WTC11 (cell line): ENCODE data around the gene CBLB. TPM values are rescaled to one million over a fixed set of nuclear protein-coding genes. Genes with fewer than 3 reads are reported as not detected.

Experiments
- ATAC-seq: fragments of 200-7000 bp; cut with Tn5 transposase; 2 replicates; pipeline ENCODE4 v1.10.0; 2021; ENCODE audit warnings: mild to moderate bottlenecking, moderate library complexity
- CTCF ChIA-PET: fragments of 300-600 bp; sonication (Branson Sonifier 250); formaldehyde crosslinking; loops from one replicate; lab custom pipeline; 2021; ENCODE audit warnings: antibody characterized with exemption; lab: Charles Lee
- POLR2A ChIA-PET: fragments of 350-600 bp; sonication (Branson Sonifier 250); formaldehyde crosslinking; loops from one replicate; lab custom pipeline; 2021; ENCODE audit warnings: antibody characterized with exemption; lab: Charles Lee
- DNase-seq: peaks from one replicate; pipeline ENCODE4 v3.0.0; 2021; ENCODE audit warnings: low spot score
- H3K27ac Mint-ChIP-seq: 2 replicates; pipeline ENCODE4 v1.8.0; 2021; ENCODE audit warnings: mixed read lengths
- H3K27me3 Mint-ChIP-seq: 2 replicates; pipeline ENCODE4 v1.8.0; 2021; ENCODE audit warnings: low read depth, mild to moderate bottlenecking, moderate library complexity, mixed read lengths
- H3K36me3 Mint-ChIP-seq: 2 replicates; pipeline ENCODE4 v1.8.0; 2021; ENCODE audit warnings: mixed read lengths
- H3K4me1 Mint-ChIP-seq: 2 replicates; pipeline ENCODE4 v1.8.0; 2022; ENCODE audit warnings: mixed read lengths
- H3K4me3 Mint-ChIP-seq: 2 replicates; pipeline ENCODE4 v1.8.0; 2021; ENCODE audit warnings: mild to moderate bottlenecking, moderate library complexity, mixed read lengths
- H3K9me3 Mint-ChIP-seq: 2 replicates; pipeline ENCODE4 v1.8.0; 2021; ENCODE audit warnings: mixed read lengths
- FOXK1 ChIP-seq: sonication (generic); formaldehyde crosslinking; IDR thresholded peaks from 2 replicates; pipeline ENCODE4 v1.8.0; 2022; ENCODE audit warnings: mild to moderate bottlenecking, moderate library complexity, missing genetic modification reagents
- MXD4 ChIP-seq: fragments of 250-450 bp; sonication (Bioruptor Pico); IDR thresholded peaks from 2 replicates; pipeline ENCODE4 v1.8.0; 2021; ENCODE audit warnings: mild to moderate bottlenecking, moderate library complexity, borderline replicate concordance
- NFATC4 ChIP-seq: fragments of 250-450 bp; sonication (Bioruptor Pico); IDR thresholded peaks from 2 replicates; pipeline ENCODE4 v1.9.0; 2021; ENCODE audit warnings: mild to moderate bottlenecking
- NR1H2 ChIP-seq: sonication (generic); formaldehyde crosslinking; IDR thresholded peaks from 2 replicates; pipeline ENCODE4 v1.9.0; 2021; ENCODE audit warnings: mild to moderate bottlenecking, moderate library complexity, missing genetic modification reagents
- OVOL2 ChIP-seq: fragments of 250-450 bp; sonication (Bioruptor Pico); IDR thresholded peaks from 2 replicates; pipeline ENCODE4 v1.9.0; 2021; ENCODE audit warnings: mild to moderate bottlenecking, borderline replicate concordance
- SMAD3 ChIP-seq: sonication (generic); formaldehyde crosslinking; IDR thresholded peaks from 2 replicates; pipeline ENCODE4 v1.8.0; 2022; ENCODE audit warnings: missing genetic modification reagents, mild to moderate bottlenecking, borderline replicate concordance
- SOX15 ChIP-seq: fragments of 250-450 bp; sonication (Bioruptor Pico); IDR thresholded peaks from 2 replicates; pipeline ENCODE4 v1.9.0; 2021; ENCODE audit warnings: mild to moderate bottlenecking
- TCF7 ChIP-seq: sonication (generic); formaldehyde crosslinking; IDR thresholded peaks from 2 replicates; pipeline ENCODE4 v1.8.0; 2022; ENCODE audit warnings: mild to moderate bottlenecking, low read depth, missing genetic modification reagents, moderate library complexity
- ZNF138 ChIP-seq: sonication (generic); formaldehyde crosslinking; conservative IDR thresholded peaks from 2 replicates; pipeline ENCODE4 v1.8.1; 2022; ENCODE audit warnings: mild to moderate bottlenecking, moderate library complexity, missing genetic modification reagents
- ZNF671 ChIP-seq: fragments of 250-450 bp; sonication (Bioruptor Pico); IDR thresholded peaks from 2 replicates; pipeline ENCODE4 v1.8.0; 2021; ENCODE audit warnings: mild to moderate bottlenecking
- total RNA-seq: library from RNA; stranded (reverse); gene quantifications from 3 replicates; pipeline ENCODE4 v1.2.3, GENCODE V29; 2021
- TF ChIP-seq, protein P1 (sequence below): fragments of 200-600 bp; IDR thresholded peaks from 2 replicates; pipeline ENCODE4 v1.8.0; 2022; ENCODE audit warnings: antibody characterized with exemption
- TF ChIP-seq, protein P2 (sequence below): sonication (generic); formaldehyde crosslinking; IDR thresholded peaks from 2 replicates; pipeline ENCODE4 v1.8.0; 2022; ENCODE audit warnings: mild to moderate bottlenecking, missing genetic modification reagents
- TF ChIP-seq, protein P3 (sequence below): sonication (generic); formaldehyde crosslinking; IDR thresholded peaks from 2 replicates; pipeline ENCODE4 v1.8.0; 2022; ENCODE audit warnings: missing genetic modification reagents
- TF ChIP-seq, protein P4 (sequence below): sonication (generic); formaldehyde crosslinking; IDR thresholded peaks from 2 replicates; pipeline ENCODE4 v1.8.0; 2023; ENCODE audit warnings: missing genetic modification reagents, mild to moderate bottlenecking, borderline replicate concordance

Gene CBLB
- total RNA-seq, 1 experiment from 2014 or later: 19.8 TPM

DNA sequence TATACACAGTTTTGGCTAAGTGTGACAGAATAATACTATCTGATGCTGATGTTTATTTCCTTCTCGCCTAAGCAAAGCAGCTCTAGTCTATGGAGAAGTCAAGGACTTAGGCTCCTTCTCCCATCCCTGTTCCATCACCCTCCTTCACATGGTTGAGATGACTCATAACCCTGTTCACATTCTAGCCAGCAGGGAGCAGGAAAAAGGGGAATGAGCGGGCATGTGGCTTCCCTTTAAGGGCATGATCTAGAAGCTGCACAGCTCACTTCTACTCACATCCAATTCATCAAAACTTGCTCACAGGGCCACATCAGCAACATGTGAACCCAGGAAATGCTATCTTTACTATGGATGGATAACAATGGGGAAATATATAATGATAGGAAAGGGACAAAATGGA is 40.9 kb downstream of the CBLB start (continued):
- TF ChIP-seq, protein P1, sequence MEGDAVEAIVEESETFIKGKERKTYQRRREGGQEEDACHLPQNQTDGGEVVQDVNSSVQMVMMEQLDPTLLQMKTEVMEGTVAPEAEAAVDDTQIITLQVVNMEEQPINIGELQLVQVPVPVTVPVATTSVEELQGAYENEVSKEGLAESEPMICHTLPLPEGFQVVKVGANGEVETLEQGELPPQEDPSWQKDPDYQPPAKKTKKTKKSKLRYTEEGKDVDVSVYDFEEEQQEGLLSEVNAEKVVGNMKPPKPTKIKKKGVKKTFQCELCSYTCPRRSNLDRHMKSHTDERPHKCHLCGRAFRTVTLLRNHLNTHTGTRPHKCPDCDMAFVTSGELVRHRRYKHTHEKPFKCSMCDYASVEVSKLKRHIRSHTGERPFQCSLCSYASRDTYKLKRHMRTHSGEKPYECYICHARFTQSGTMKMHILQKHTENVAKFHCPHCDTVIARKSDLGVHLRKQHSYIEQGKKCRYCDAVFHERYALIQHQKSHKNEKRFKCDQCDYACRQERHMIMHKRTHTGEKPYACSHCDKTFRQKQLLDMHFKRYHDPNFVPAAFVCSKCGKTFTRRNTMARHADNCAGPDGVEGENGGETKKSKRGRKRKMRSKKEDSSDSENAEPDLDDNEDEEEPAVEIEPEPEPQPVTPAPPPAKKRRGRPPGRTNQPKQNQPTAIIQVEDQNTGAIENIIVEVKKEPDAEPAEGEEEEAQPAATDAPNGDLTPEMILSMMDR: no peak
- TF ChIP-seq NR1H2 (CRISPR knock-in tag) (no peak), MXD4 (CRISPR knock-in tag) (no peak), SMAD3 (CRISPR knock-in tag) (no peak), TCF7 (CRISPR knock-in tag) (no peak)

DNA sequence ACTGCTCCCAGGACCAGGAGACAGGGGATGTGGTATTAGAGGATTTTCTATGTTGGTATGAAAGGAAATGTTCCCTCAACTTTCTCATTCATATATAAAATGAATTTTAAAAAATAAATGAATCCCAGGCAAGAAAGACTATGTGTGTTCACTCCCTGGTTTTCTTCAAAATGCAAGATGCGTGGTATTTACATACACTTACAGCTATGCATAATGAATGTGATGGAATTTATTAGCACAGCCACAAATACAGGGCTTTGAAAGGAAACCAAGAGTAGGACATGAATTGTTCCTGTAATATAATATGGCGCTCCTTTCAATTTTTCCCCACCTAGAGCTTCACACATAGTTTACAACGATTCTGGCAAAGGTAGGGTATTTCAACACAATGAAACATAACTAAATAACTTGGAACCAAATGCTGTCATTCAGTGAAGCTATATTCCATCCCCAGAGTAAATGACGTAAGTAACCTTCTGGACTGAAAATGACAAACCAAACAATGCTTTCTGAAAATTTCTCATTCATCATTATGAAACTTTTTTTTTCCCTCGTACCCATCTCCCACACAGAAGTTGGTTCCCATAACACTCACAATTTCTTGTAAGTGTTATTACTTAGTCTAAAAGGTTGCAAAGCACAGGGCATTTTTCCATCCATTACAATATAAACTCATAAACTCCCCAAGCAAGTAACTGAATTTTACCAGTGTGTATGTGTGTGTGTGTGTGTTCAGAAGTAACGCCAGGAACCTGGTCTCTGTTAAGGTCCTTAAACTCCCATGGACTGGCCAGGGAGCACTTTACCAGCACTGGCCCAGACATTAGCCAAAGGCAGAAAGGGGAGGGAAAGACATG is 41.8 kb downstream of the CBLB start:
- TF ChIP-seq, protein P2, sequence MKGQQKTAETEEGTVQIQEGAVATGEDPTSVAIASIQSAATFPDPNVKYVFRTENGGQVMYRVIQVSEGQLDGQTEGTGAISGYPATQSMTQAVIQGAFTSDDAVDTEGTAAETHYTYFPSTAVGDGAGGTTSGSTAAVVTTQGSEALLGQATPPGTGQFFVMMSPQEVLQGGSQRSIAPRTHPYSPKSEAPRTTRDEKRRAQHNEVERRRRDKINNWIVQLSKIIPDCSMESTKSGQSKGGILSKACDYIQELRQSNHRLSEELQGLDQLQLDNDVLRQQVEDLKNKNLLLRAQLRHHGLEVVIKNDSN (CRISPR knock-in tag): no peak
- TF ChIP-seq, protein P3, sequence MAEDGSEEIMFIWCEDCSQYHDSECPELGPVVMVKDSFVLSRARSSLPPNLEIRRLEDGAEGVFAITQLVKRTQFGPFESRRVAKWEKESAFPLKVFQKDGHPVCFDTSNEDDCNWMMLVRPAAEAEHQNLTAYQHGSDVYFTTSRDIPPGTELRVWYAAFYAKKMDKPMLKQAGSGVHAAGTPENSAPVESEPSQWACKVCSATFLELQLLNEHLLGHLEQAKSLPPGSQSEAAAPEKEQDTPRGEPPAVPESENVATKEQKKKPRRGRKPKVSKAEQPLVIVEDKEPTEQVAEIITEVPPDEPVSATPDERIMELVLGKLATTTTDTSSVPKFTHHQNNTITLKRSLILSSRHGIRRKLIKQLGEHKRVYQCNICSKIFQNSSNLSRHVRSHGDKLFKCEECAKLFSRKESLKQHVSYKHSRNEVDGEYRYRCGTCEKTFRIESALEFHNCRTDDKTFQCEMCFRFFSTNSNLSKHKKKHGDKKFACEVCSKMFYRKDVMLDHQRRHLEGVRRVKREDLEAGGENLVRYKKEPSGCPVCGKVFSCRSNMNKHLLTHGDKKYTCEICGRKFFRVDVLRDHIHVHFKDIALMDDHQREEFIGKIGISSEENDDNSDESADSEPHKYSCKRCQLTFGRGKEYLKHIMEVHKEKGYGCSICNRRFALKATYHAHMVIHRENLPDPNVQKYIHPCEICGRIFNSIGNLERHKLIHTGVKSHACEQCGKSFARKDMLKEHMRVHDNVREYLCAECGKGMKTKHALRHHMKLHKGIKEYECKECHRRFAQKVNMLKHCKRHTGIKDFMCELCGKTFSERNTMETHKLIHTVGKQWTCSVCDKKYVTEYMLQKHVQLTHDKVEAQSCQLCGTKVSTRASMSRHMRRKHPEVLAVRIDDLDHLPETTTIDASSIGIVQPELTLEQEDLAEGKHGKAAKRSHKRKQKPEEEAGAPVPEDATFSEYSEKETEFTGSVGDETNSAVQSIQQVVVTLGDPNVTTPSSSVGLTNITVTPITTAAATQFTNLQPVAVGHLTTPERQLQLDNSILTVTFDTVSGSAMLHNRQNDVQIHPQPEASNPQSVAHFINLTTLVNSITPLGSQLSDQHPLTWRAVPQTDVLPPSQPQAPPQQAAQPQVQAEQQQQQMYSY: no peak
- no peak for TF ChIP-seq OVOL2 (CRISPR knock-in tag)
- TF ChIP-seq SOX15 (CRISPR knock-in tag): no peak
- TF ChIP-seq ZNF138 (CRISPR knock-in tag): no peak
- ATAC-seq (no peak), DNase-seq (no peak)
- Mint-ChIP-seq H3K27ac (no peak overlapping the region; the same call in 1 of the 2 replicates), H3K9me3 (no peaks in the 10 kb centered on the region), H3K4me1 (peaks cover 28% of the 10 kb centered on the region), H3K27me3 (no peaks in the 10 kb centered on the region), H3K4me3 (no peak overlapping the region), H3K36me3 (peaks cover 5% of the 10 kb centered on the region; the same call in 1 of the 2 replicates)
- ChIA-PET CTCF (no interaction called here), POLR2A (no interaction called here)

DNA sequence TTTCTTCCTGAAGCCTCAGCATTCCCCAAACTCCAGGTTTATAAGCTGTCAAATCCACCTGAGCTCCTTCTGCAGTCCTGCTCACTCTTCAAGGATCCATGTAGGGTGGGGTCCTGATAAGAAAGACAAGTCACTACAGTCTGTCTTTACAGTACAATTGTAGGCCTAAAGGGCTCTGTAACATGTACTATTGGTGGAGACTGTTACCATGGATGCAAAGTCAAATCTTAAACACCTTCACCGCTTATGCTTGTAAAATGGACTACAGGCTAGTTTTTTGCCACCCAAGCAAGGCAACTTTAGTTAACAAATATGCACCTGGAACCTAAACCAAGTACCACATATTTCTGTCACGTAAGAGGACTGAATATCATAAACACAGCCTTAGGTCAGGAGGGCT is 44.7 kb downstream of the CBLB start:
- Mint-ChIP-seq H3K4me1 (peaks cover 27% of the 10 kb centered on the region), H3K27me3 (no peaks in the 10 kb centered on the region), H3K9me3 (no peaks in the 10 kb centered on the region), H3K4me3 (no peak overlapping the region), H3K27ac (no peak overlapping the region), H3K36me3 (peaks cover 5% of the 10 kb centered on the region; the same call in 1 of the 2 replicates)
- ATAC-seq (no peak), DNase-seq (no peak)
- ChIA-PET CTCF (no interaction called here), POLR2A (no interaction called here)
- TF ChIP-seq OVOL2 (CRISPR knock-in tag) (no peak), NFATC4 (CRISPR knock-in tag) (no peak), FOXK1 (CRISPR knock-in tag) (no peak), ZNF671 (CRISPR knock-in tag) (no peak)
- TF ChIP-seq, protein P4, sequence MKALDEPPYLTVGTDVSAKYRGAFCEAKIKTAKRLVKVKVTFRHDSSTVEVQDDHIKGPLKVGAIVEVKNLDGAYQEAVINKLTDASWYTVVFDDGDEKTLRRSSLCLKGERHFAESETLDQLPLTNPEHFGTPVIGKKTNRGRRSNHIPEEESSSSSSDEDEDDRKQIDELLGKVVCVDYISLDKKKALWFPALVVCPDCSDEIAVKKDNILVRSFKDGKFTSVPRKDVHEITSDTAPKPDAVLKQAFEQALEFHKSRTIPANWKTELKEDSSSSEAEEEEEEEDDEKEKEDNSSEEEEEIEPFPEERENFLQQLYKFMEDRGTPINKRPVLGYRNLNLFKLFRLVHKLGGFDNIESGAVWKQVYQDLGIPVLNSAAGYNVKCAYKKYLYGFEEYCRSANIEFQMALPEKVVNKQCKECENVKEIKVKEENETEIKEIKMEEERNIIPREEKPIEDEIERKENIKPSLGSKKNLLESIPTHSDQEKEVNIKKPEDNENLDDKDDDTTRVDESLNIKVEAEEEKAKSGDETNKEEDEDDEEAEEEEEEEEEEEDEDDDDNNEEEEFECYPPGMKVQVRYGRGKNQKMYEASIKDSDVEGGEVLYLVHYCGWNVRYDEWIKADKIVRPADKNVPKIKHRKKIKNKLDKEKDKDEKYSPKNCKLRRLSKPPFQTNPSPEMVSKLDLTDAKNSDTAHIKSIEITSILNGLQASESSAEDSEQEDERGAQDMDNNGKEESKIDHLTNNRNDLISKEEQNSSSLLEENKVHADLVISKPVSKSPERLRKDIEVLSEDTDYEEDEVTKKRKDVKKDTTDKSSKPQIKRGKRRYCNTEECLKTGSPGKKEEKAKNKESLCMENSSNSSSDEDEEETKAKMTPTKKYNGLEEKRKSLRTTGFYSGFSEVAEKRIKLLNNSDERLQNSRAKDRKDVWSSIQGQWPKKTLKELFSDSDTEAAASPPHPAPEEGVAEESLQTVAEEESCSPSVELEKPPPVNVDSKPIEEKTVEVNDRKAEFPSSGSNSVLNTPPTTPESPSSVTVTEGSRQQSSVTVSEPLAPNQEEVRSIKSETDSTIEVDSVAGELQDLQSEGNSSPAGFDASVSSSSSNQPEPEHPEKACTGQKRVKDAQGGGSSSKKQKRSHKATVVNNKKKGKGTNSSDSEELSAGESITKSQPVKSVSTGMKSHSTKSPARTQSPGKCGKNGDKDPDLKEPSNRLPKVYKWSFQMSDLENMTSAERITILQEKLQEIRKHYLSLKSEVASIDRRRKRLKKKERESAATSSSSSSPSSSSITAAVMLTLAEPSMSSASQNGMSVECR: no peak
